Transverse colon (tissue), 4 donors: ENCODE measurements around the gene CSNK1D. TPM values are rescaled to one million over a fixed set of nuclear protein-coding genes. Genes with fewer than 3 reads are reported as not detected.

Experiments used
- DNase-seq: peaks from one replicate; pipeline ENCODE4 v3.0.0-alpha.2; 2019
- H3K27ac ChIP-seq, 4 donors: fragments of 200-600 bp; sonication (generic); 2 replicates each; pipeline ENCODE4 v1.5.1; 2016 to 2018; ENCODE audit warnings: inconsistent platforms in 4 of 4
- H3K27me3 ChIP-seq: fragments of 200-600 bp; sonication (generic); 2 replicates; pipeline ENCODE4 v1.5.1; 2017; ENCODE audit warnings: inconsistent platforms
- H3K36me3 ChIP-seq, 4 donors: fragments of 200-600 bp; sonication (generic); 2 replicates each; pipeline ENCODE4 v1.5.1; 2017 to 2019; ENCODE audit warnings: inconsistent platforms in 4 of 4
- H3K4me1 ChIP-seq, 4 donors: fragments of 200-600 bp; sonication (generic); 2 replicates each; pipeline ENCODE4 v1.5.1; 2017 to 2020; ENCODE audit warnings: inconsistent platforms in 4 of 4
- H3K4me3 ChIP-seq, 4 donors: fragments of 200-600 bp; sonication (generic); 1 replicate in 1 of 4; 2 replicates in 3 of 4; pipeline versions ENCODE4 v1.5.1 to v1.6.1; 2017 to 2019; ENCODE audit warnings: inconsistent platforms in 4 of 4
- H3K9me3 ChIP-seq, 2 donors: fragments of 200-600 bp; sonication (generic); 2 replicates each; pipeline ENCODE4 v1.5.1; 2017 to 2019; ENCODE audit warnings: inconsistent platforms in 2 of 2
- EP300 ChIP-seq: sonication (generic); formaldehyde crosslinking; IDR thresholded peaks from one replicate; pipeline ENCODE4 v1.6.1; 2017; ENCODE audit warnings: antibody characterized with exemption, low read depth
- POLR2A ChIP-seq: fragments of 450-650 bp; IDR thresholded peaks from one replicate; pipeline ENCODE4 v1.6.1; 2016; ENCODE audit warnings: antibody characterized with exemption, mild to moderate bottlenecking, moderate library complexity
- POLR2AphosphoS5 ChIP-seq, 3 donors: sonication (generic); formaldehyde crosslinking; IDR thresholded peaks; one replicate each; pipeline ENCODE4 v1.6.1; 2016; ENCODE audit warnings: antibody characterized with exemption in 3 of 3
- WGBS, 2 donors: methylation state at CpG; one replicate each; pipeline ENCODE4 v1.1.5; 2018; ENCODE audit warnings: low coverage in 1 of 2; 5-methylcytosine and 5-hydroxymethylcytosine counted together
- in situ Hi-C, 4 donors: fragments of 200-750 bp; cut with MboI; loops; one replicate each; pipeline versions ENCODE4 v1.15.0 to v1.15.1; 2017; ENCODE audit warnings: low sequenced_read_pairs in 3 of 4, low pct_ligation_motif_present in 1 of 4, low pct_unique_long_range_greater_than_20kb in 1 of 4
- intact Hi-C: fragments of 100-400 bp; cut with DNase I; formaldehyde crosslinking; loops from one replicate; pipeline ENCODE4 v1.15.1; 2023; ENCODE audit warnings: low total_unique reads
- total RNA-seq, 4 donors: library from RNA; depleted of rRNA; stranded (reverse); fragments of >200 nt; gene quantifications; one replicate each; pipeline ENCODE4 v1.1.0, GENCODE V29; 2016
- TF ChIP-seq, protein P1 (sequence below), 5 experiments: fragments of 200-600 bp in 3 of 5; fragments of 450-650 bp in 2 of 5; sonication (generic) in 3 of 5; IDR thresholded peaks; 1 replicate in 2 of 5; 2 replicates in 3 of 5; pipeline ENCODE4 v1.5.1; 2016 to 2017; ENCODE audit warnings: antibody characterized with exemption in 5 of 5, inconsistent platforms in 3 of 5, mild to moderate bottlenecking in 2 of 5, moderate library complexity in 1 of 5

CSNK1D gene
- total RNA-seq, 4 donors from 2014 or later = 86.0 to 230 (median 148) TPM

DNA sequence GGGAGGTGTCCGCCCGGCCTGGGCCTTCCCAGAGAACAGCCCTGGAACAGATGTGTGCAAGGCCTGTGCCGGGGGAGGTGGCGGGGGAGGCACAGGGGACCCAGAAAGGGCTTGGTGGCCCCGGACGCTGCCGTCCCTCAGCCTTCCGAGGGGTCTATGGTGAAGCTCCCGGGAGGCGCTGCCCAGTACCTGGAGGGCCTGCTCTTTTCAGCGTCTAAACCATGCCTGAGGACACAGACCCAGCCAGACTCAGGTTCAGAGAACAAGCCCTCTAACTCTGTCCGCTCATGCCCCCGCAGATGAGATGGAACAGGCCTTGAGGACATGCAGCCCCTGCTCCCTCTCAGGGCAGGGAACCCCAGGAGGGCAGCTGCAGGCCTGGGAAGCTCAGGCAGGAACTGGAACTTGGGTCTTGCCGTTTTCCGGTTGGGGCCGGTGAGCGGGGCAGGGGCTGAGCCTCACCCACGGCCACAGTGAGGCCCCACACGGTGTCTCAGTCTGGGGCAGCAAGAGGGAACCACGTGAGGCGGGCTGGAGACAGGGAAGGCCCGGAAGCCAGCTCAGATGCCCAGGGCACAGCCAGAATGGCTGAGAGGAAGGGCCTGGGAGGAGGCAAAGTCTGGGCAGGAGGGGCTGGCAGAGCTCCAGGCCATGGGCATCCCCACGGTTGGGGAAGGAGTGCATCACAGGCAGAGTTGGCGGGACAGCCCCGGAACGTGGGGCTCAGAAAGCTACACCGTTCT lies 32.1 kb downstream of the CSNK1D start:
- 55% methylated on average over 27 of the region's 27 CpGs; no CpG with 5 or more reads in 1 of the 2 donors for WGBS, 2 donors
- DNase-seq = peak; percentile 68
- no peaks in the 10 kb centered on the region for H3K27me3 ChIP-seq
- H3K4me3 ChIP-seq = no peak overlapping the region
- peaks cover 0 to 19% (median 15%) of the 10 kb centered on the region in 4 donors for H3K36me3 ChIP-seq
- peaks cover 55 to 89% (median 66%) of the 10 kb centered on the region in 4 donors for H3K4me1 ChIP-seq
- TF ChIP-seq POLR2AphosphoS5 (IDR thresholded peaks at IDR 0.05) (peak in 2 of 3 donors; percentile 9 to 35), EP300 (no peak), POLR2A (peak; percentile 33)
- TF ChIP-seq, protein P1, sequence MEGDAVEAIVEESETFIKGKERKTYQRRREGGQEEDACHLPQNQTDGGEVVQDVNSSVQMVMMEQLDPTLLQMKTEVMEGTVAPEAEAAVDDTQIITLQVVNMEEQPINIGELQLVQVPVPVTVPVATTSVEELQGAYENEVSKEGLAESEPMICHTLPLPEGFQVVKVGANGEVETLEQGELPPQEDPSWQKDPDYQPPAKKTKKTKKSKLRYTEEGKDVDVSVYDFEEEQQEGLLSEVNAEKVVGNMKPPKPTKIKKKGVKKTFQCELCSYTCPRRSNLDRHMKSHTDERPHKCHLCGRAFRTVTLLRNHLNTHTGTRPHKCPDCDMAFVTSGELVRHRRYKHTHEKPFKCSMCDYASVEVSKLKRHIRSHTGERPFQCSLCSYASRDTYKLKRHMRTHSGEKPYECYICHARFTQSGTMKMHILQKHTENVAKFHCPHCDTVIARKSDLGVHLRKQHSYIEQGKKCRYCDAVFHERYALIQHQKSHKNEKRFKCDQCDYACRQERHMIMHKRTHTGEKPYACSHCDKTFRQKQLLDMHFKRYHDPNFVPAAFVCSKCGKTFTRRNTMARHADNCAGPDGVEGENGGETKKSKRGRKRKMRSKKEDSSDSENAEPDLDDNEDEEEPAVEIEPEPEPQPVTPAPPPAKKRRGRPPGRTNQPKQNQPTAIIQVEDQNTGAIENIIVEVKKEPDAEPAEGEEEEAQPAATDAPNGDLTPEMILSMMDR (IDR thresholded peaks at IDR 0.05) = no peak
- peak overlapping the region; percentile 71 to 85 (median 76) for H3K27ac ChIP-seq
- intact Hi-C loops = no loop called here
- in situ Hi-C loops = no loop called here
- H3K9me3 ChIP-seq = no peaks in the 10 kb centered on the region

DNA sequence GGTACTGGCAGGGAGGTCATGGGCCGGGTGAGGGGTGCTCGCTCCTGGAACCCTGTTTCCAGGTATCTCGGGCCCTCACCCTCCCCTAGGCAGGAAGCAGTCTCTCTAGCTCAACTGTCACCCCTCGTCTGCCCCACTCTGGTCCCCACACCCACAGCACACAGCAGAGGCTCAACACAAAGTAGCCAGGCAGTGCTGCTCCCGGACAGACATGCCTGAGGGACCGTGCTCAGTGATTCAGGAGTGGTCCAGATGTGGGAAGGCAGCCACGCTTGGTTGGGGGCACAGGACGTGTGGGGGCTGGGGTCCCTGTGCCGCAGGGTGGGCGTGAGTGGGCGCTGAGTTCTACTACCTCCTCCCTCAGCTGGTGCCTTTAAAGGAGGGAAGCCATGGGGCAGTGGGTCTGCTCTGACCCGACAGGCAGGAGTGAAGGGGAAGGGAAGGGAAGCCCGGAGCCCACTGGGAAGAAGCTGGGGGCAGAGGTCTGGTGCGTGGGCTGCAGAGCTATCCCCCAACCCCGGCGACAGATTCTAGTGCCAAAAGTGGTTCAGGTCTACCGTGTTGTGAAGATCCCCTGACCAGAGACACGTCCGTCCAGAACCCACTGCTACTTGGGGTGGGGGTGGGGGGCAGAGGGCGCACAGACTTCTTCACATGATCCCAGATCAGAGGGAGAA lies 32.9 kb downstream of the CSNK1D start:
- 82% methylated on average over 20 of the region's 20 CpGs; no CpG with 5 or more reads in 1 of the 2 donors for WGBS, 2 donors
- no peak for TF ChIP-seq POLR2AphosphoS5 (IDR thresholded peaks at IDR 0.05)
- TF ChIP-seq EP300 = no peak
- TF ChIP-seq, protein P1 (IDR thresholded peaks at IDR 0.05) = no peak
- TF ChIP-seq POLR2A = no peak
- intact Hi-C loops = no loop called here
- Histone ChIP-seq H3K4me3 (no peak overlapping the region), H3K4me1 (peaks cover 61 to 92% (median 71%) of the 10 kb centered on the region in 4 donors), H3K9me3 (no peaks in the 10 kb centered on the region), H3K27me3 (no peaks in the 10 kb centered on the region), H3K27ac (peak overlapping the region; percentile 71 to 85 (median 76)), H3K36me3 (peaks cover 0 to 13% (median 9%) of the 10 kb centered on the region in 4 donors)
- DNase-seq = no peak
- in situ Hi-C loops = no loop called here

DNA sequence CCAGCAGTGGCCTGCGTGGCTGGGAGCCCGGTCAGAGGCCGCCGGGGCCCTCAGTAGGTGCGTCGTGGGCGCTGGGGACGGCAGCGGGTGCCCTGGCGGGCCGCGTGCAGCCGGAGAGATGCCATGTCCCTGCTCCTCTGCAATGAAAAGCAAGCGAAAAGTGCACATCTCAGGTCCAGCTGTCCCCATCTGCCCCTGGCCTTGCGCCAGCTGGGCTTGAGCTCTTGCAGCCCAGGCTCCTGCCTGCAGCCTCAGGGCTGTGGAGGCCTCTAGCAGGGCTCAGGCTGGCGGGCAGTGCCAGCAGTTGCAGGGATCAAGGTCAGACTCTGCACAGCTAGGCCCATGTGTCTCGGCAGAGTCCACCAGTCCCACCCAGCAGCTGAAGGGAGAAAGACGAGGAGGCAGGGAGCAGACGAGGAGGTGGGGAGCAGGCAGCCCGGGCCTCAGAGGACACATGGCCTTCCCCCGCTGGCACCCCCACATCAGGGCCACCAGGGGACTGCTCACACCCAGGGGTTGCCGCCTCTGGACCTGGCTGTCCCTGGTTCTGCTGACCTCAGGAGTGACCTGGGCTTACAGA lies 33.5 kb downstream of the CSNK1D start:
- Histone ChIP-seq H3K4me3 (no peak overlapping the region), H3K27ac (peak overlapping the region; percentile 71 to 85 (median 76)), H3K27me3 (no peaks in the 10 kb centered on the region), H3K36me3 (peaks cover 0 to 6% (median 5%) of the 10 kb centered on the region in 4 donors), H3K9me3 (no peaks in the 10 kb centered on the region), H3K4me1 (peaks cover 61 to 98% (median 72%) of the 10 kb centered on the region in 4 donors)
- in situ Hi-C loops = no loop called here
- WGBS, 2 donors = 83% methylated on average over 21 of the region's 22 CpGs; no CpG with 5 or more reads in 1 of the 2 donors
- DNase-seq = no peak
- intact Hi-C loops = loop anchor here (5.0 kb wide), 1 partner anchor 82 kb away; no protein-coding TSS in a partner anchor
- TF ChIP-seq EP300 (no peak), POLR2AphosphoS5 (IDR thresholded peaks at IDR 0.05) (no peak), POLR2A (no peak)
- TF ChIP-seq, protein P1 (IDR thresholded peaks at IDR 0.05) = no peak
